Caki2 (cell line): ENCODE results near the gene EFCAB6. TPM values are rescaled to one million over a fixed set of nuclear protein-coding genes. Genes with fewer than 3 reads are reported as not detected.
"Not testable (repeated sequence)": the region's sequence is repeated elsewhere in the genome, so short reads cannot be mapped to it uniquely, and the experiment has no call there.

Source experiments
- DNase-seq: peaks from one replicate; pipeline ENCODE4 v3.0.0-alpha.2; 2015; ENCODE audit warnings: low read depth
- in situ Hi-C: cut with HindIII; loops from 2 replicates; pipeline ENCODE4 v1.10.0; 2016; ENCODE audit warnings: low sequenced_read_pairs, low pct_unique_long_range_greater_than_20kb, mixed read lengths
- total RNA-seq: library from RNA; depleted of rRNA; stranded (reverse); fragments of >200 nt; shearing (Covaris generic); gene quantifications from 2 replicates; pipeline ENCODE4 v1.2.3, GENCODE V29; 2014; ENCODE audit warnings: low replicate concordance

Gene EFCAB6
- total RNA-seq, 1 experiment from 2014 or later = 0.98 TPM

DNA sequence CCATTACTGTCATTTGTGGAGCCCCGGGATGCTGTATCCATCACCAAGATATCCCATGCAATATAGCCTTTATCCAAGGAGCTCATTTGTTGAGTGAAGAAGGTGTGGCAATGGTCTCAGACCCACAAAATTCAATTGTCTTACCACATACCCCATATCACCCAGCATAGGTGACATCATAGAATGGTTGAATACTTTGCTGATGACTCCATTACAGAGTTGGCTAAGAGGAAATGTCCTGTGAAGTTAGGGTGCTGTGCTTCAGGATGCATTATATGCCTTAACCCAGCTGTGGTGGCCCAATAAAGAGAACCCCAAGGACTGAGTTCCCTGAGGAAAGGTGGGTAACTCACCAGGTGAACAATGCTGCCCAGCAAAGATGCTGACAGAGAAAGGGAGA lies 113.7 kb downstream of the EFCAB6 start:
- in situ Hi-C loops = no loop called here
- DNase-seq = no peak

DNA sequence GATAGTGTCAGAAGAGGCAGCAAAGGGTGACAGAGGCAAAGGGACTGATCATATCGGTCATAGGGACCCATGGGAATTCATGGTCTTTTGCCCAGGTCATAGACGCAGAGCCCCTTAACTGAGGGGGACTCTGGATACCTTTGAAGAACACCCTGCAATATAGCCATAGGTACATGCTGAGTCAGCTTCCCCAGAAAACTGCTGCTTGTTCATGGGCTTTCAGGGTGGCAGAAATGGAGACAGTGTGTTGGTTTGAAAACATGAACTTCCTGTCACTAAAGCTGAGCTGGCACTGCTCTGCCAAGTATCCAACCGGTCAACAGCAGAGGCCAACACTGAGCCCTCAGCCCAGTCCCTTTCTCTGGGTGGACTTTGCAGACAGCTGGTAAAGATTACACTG lies 114.2 kb downstream of the EFCAB6 start:
- in situ Hi-C loops = no loop called here
- no peak for DNase-seq

DNA sequence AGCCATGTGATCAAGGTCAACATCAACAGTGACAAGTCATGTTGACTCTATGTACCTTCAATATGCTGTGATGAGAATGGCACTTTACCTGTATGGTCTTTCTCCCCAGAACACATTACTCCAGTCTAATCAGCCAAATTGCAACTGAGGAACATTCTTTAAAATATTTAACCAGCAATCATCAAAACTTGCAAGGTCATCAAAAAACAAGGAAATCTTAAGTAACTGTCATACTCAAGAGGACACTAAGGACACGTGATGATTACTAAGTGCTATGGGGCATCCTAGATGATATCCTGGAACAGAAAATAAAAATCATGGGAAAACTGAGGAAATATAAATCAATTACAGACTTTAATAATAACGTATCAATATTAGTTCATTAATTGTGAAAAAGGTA lies 118.9 kb downstream of the EFCAB6 start:
- no peak for DNase-seq

DNA sequence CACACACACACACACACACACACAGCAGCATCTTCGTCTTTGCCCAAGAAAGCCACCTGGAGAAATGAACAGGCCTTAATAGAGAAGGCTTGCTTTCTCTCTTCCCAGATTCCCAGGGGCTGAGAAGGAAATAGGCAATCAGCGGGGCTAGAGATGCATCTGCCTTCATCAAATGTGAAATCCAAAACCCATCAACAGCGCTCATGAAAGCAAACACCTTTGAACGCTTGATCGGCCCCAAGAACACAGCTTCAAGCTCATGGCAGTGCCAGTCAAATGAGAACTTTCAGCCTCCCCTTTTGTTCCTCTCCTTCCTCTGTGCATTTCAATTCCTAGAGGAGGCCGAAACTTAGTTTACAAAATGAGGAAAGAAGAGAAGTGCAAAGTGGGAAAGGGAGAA lies 122.7 kb downstream of the EFCAB6 start:
- in situ Hi-C loops = no loop called here
- DNase-seq = no peak

More for the DNA sequence above, 118.9 kb downstream of the EFCAB6 start:
- in situ Hi-C loops = no loop called here

DNA sequence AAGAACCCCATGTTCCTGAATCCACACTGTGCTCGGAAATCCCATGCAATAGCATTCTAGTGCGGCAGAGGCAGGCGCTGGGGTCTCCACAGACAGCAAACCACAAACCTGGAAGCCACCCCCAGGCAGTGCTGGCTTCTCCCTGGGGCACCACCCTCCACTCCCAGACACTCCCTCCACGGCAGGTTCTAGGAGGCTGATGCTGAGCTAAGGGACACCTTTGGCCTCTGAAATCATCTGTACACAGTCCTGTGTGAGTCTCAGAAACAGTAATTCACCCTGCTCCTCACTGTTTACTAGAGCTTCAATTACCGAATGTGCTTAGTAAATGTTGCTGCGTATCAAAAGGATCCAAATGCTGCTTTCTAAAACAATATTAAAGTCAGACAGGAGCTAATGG lies 129.3 kb downstream of the EFCAB6 start:
- in situ Hi-C loops = no loop called here
- no peak for DNase-seq

DNA sequence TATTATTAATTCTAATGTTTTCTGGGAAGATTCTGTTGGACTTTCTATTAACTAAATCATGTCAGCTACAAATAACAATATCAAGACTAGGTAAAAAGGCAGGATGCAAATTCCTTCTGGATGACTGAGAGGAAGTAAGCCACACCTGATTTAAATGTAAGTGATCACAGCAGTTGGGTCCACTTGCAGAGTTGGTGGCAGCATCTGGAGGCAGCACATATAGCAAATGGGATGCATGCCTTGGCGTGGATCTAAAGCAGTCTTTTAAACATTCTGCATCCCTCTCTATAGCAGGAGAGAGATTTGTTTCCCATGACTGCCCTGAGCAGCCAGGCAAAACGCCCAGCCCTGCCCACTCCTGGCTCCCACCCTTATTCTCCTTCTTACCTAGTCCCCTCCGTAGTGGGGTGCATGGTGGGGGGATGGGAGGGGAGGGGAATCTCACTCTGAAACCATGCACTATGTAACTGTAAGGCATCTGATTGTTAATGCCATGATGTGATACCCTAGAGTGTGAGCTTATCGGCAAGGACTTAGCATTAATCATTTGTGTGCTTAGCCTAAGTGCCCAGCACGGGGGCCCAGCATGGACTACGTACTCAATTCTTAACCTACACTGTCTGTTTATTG lies 130.3 kb downstream of the EFCAB6 start:
- in situ Hi-C loops = no loop called here
- DNase-seq = no peak

DNA sequence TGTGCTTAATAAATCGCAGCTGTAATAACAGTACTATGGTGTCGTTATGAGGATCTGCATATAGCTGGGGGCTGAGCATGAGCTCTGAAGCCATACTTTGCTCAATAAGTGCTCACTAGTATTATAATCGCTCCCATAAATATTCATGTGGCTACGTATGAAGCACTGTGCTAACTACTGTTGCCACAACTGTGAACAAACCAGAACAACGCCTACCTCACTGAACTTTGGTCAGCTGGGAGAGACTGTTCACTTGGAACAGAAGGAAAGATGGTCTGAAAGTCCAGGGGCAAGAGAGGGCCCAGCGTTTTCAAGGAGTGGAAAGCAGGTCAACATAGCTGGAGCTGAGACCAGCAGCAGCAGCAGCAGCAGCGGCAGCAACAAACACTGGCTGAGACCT lies 141.6 kb downstream of the EFCAB6 start:
- DNase-seq = no peak
- in situ Hi-C loops = no loop called here

DNA sequence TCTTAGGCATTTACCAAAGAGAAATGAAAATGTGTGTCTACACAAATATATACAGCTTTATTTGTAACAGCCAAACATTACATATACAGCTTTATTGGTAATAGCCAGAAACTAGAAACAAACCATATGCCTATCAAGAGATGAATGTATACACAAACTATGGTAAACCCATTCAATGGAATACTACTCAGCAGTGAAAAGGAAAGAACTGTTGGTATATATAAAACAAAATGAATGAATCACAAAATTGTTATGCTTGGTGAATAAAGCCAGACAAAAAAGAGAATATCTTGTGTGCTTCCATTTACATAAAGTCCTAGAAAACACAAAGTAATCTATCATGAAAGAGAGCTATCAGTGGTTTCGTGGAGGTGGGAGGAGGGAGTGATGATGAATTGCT lies 142.9 kb downstream of the EFCAB6 start:
- DNase-seq = no peak
- in situ Hi-C loops = no loop called here

DNA sequence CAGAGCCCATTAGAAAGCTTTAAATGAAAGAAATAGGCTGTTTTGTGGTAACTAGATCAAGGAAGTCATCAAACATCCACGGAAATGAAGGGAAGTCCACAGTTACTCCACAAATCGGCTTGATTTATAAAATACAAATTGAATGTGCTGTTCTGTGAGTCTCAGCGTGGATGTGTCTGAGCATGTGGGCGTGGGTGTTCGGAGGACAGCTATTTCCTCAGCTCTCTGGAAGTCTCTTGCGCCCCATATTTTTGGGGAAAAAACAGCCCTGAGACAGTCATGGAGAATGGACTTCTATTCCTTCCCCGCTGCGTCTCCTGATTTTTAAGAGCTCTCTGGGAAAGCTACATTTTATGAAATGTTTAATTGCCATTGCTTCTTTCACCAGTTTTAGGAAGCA lies 144.4 kb downstream of the EFCAB6 start:
- in situ Hi-C loops = no loop called here
- DNase-seq = no peak

DNA sequence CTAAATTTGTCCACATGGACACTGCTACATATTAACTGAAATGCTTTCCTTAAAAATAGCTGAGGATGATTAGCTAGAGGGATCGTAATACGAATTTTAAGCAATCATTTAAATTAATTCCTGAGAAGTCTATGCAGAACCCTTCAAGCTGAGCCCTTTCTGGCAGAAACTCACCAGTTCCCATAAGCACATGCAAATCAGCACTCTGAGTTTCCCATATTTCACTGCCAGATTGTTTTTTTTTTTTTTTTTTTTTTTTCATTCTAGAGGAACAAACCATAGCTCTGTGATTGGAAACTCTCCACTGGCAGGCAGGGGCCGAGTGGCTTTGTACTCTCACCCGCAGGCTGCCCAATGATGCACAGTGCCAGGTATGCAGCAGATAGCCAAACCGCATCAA lies 145.6 kb downstream of the EFCAB6 start:
- in situ Hi-C loops = no loop called here

DNA sequence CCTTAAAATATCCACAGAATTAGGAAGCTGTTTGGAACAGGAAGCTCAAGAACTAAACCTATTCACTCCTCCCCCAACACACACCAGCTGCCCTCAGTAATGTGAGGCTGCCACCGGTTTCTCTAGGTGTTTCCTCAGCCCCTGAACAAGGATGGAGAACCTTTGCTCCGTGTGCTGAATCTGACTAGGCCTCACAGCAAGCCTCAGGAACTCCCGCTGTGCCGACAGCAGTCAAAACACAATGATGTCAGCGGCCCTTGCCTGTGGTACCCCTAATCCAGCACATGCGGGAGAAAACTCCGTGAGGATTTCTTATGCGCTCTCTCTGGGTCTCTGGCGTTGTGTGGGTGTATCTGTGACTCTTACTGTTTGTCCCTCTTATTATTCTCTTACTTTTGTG lies 153.3 kb downstream of the EFCAB6 start:
- in situ Hi-C loops = no loop called here

More for the DNA sequence above, 145.6 kb downstream of the EFCAB6 start:
- DNase-seq = no peak

DNA sequence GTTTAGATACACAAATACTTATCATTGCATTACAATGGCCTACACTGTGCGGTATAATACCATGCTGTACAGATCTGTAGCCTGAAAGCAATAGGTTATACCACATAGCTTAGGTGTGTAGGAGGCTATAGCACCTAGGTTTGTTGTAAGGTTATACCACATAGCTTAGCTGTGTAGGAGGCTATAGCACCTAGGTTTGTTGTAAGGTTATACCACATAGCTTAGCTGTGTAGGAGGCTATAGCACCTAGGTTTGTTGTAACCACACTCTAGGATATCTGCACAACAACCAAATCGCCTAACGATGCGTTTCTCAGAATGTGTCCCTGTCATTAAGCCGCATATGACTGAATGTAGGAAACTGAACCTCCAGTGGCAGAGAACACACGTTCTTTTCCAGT lies 155.5 kb downstream of the EFCAB6 start:
- in situ Hi-C loops = not testable (repeated sequence)

More for the DNA sequence above, 153.3 kb downstream of the EFCAB6 start:
- no peak for DNase-seq

DNA sequence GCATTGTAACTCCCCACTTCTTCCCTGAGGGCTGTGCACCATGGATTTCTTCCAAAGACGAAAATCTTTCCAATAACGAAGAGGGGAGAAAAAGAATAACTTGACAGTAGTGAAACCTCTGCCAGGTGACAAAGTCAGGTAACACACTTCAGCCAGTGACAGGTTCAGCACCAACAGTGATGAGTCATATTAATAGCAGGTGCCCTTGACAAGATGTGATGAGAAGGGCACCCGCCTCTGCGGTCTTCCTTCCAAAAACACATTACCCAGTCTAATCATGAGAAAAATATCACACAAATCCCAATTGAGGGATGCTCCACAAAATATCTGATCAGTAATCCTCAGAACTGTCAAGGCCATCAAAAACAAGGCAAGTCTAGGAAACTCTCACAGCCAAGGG lies 157.8 kb downstream of the EFCAB6 start:
- in situ Hi-C loops = no loop called here
- DNase-seq = no peak

More for the DNA sequence above, 155.5 kb downstream of the EFCAB6 start:
- DNase-seq = not testable (repeated sequence)

DNA sequence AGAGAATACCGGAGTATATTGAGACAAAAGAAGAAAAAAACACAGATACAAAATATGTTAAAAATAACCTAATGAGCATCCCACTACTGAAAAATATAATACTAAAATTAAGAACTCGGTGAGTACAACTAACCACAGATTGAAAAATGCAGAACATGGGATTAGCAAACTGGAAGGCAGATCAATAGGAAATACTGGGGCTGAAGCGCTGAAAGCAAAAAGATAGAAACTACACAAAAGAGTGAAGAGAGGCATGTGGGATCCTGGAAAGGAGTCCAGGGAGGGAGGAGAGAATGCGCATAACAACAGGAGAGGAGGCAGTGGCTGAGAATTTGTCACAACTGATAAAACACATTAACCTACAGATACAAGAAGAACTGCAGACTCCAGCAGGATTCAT lies 159.3 kb downstream of the EFCAB6 start:
- in situ Hi-C loops = no loop called here

DNA sequence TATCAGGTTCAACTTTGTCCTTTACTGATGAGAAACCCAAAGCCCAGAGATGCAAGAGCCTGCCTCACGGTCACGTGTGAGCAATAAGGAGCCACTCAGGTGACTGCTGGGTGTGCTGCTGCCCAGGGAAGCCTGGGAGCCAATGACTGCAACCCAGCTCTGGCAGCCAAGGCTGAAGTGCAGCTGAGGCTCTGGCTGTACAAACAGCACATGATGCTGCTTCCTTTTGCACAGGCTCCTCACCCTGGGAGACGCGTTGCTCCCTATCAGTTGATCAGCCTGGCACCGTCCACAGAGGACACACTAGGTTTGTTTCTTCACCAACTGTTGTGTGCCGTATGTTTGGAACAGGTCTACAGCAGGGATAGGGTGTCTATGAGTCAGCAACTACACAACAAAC lies 168.7 kb downstream of the EFCAB6 start:
- in situ Hi-C loops = no loop called here
- DNase-seq = no peak

More for the DNA sequence above, 159.3 kb downstream of the EFCAB6 start:
- DNase-seq = no peak

DNA sequence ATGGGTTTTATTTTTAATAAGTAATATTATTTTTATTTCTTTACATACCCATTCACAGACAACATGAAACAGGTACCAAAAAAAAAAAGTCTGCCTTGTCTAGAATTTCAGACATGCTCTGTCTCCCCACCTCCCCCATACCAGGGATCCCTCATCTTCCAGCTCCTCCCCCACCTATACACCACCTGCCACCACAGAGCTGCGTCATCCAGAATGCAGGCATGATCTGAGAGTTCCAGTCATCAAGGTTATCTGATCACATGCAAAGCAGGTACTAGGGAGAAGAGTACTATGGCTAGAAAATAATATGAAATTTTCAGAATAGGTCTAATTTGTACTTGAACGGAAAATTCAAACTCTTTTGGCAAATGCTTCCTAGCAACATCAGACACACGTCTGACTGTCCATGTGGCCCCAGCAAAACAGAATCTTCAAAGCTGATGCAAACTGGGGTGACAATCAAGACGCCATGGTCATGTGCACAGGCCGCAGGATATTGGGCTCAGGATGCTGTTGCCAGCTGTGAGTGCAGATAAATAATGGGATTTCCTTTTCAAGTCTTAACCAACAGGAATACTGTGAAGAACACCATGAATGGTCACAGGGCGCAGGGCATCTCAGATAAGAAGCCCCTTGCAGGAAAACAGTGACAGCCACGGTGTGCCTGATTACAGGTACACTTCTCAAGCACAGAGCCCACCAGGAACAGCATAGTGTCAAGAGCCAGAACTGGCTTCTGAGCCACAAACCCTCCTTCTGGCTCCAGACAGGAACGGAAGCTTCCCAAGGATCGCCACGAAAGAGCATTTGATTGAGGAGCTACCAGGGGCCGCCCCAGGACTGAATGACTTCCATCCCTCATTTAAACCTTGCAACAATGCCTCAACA lies 169.5 kb downstream of the EFCAB6 start:
- in situ Hi-C loops = no loop called here

DNA sequence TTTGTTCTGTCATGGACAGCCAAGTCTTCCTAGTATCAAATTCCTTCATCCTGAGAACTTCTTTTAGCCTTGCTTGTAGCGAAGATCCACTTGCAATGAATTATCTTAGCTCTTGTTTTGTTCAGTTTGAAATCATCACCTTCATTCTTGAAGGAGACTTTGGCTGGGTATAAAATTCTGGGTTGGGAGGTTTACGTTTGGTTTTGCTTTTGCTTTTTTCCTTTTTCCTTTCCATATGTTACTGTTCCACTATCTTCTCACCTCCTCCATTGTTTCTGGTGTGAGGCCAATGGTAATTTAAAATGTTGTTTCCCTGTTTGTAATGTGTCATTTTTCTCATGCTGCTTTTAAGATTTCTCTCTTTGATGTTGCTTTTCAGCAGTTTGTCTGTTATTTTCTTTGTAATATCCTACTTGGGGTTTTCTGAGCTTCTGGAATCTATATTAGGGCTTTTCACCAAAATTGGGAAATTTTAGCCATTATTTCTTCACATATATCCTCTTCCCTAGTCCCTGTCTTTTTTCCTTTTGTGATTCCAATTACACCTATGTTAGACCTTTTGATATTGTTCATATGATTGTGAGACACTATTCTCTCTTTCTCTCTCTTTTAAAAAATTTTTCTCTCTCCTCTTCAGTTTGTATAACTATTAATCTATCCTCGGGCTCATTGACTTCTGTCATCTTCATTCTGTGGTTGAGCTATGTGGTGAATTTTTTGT lies 172.7 kb downstream of the EFCAB6 start:
- in situ Hi-C loops = no loop called here
- no peak for DNase-seq

More for the DNA sequence above, 169.5 kb downstream of the EFCAB6 start:
- no peak for DNase-seq

DNA sequence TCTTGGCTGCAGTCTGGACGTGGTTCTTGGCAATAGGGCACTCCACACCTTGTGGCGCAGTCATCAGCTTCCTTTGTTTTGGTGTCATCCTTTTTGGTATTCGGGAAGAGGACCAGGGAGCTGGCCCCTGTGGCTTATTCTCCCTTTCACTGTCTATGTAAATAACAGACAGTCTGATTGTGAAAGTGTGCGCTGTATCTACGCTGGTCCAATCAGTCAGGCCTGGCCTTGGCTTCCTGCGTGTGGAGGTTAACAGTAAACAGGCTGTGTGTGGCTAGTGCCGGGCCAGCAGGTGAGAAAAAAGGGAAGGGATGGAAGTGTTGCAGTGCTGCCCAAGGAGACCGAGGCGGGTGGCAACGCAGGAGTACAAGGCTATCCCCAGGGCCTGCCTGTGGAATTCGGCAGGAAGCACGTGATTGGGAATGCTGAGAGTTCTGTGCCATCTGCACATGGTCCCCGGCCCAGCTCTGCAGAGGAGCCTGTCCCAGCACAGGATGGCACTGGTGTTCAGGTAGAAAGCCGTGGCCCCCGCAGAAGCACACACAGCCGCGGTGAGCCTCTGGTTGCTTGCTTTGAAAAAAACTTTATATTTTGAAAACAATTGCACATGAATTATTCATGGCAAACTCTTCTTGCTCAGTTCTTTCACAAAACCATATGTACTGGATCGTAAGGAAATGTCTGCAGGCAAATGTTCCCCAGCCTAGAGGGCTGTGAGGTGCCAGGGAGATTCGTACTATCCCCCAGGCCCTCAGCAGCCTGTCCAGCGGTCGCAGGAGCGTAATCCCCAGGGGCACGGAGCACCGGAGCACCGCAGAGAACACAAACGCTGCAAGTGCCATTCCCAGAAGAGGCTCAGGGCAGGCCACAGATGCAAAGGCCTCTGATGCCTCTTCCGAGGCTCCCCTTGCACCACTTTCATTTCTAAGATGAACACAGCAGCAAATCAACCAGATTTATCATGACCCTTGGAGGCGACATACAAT lies 174.5 kb downstream of the EFCAB6 start:
- DNase-seq = no peak
- in situ Hi-C loops = no loop called here
